22Rv1 (cell line): ENCODE data around the gene MRPL23.

ENCODE experiments used
- ZFX ChIP-seq: fragments of 450-650 bp; IDR thresholded peaks from 2 replicates; pipeline ENCODE4 v1.6.1; 2017; ENCODE audit warnings: antibody characterized with exemption, borderline replicate concordance
- TF ChIP-seq, protein P1 (sequence below): fragments of 450-650 bp; IDR thresholded peaks from 2 replicates; pipeline ENCODE4 v1.5.1; 2017; ENCODE audit warnings: mild to moderate bottlenecking

DNA sequence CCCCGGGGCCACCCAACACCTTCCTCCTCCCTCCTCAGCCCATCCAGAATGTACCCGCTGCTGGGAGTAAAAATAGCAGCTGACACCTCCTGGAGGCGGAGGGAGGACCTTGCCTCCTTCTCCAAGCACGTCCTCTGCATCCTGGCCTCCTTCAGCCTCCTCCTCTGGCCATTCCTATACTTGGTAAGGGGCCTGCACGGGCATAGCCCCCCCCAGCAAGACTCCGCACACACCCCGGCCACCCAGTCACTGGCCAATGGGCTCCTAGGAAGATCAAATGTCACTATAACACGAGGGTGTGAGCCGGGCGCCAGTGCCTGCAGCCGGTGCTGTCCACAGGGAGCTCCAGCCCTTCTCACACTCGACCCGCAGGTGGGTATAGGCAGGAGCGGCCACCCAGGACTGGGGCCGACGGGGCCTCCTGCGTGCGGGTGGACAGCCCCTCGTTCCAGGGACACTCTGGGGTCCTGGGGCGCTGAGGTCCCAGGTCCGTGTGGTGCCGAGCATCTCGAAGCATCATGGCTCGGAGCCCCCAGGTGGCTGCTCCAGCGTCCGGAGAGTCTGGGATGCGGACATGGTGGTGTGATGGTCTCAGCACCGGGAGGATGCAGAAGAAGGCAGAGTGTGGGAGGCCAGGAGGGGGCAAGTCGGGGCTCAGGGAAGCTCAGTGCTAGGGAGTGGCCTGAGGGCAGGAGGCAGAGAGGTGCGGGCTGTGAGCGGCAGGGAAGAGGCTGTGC, 27.6 kb upstream of the MRPL23 start, which contains the start of gene TNNT3:
- TF ChIP-seq, protein P1, sequence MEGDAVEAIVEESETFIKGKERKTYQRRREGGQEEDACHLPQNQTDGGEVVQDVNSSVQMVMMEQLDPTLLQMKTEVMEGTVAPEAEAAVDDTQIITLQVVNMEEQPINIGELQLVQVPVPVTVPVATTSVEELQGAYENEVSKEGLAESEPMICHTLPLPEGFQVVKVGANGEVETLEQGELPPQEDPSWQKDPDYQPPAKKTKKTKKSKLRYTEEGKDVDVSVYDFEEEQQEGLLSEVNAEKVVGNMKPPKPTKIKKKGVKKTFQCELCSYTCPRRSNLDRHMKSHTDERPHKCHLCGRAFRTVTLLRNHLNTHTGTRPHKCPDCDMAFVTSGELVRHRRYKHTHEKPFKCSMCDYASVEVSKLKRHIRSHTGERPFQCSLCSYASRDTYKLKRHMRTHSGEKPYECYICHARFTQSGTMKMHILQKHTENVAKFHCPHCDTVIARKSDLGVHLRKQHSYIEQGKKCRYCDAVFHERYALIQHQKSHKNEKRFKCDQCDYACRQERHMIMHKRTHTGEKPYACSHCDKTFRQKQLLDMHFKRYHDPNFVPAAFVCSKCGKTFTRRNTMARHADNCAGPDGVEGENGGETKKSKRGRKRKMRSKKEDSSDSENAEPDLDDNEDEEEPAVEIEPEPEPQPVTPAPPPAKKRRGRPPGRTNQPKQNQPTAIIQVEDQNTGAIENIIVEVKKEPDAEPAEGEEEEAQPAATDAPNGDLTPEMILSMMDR = no peak
- no peak for TF ChIP-seq ZFX
